Prostate gland (tissue), 2 donors: ENCODE measurements around the gene CNN3. TPM values are rescaled to one million over a fixed set of nuclear protein-coding genes. Genes with fewer than 3 reads are reported as not detected.

Source experiments
- DNase-seq: peaks from one replicate; pipeline ENCODE4 v3.0.0-alpha.2; 2019; ENCODE audit warnings: low spot score
- H3K27ac ChIP-seq, 2 donors: fragments of 200-600 bp; sonication (generic); 2 replicates each; pipeline ENCODE4 v1.5.1; 2017 to 2019
- H3K27me3 ChIP-seq: fragments of 200-600 bp; sonication (generic); replicated peaks from 2 replicates; pipeline ENCODE4 v1.5.1; 2019; ENCODE audit not compliant: insufficient read depth
- H3K36me3 ChIP-seq, 2 donors: fragments of 200-600 bp; sonication (generic); 1 replicate in 1 of 2; 2 replicates in 1 of 2; pipeline versions ENCODE4 v1.5.1 to v1.8.1; 2017 to 2019
- H3K4me1 ChIP-seq: fragments of 200-600 bp; sonication (generic); replicated peaks from 2 replicates; pipeline ENCODE4 v1.5.1; 2019
- H3K4me3 ChIP-seq, 2 donors: fragments of 200-600 bp; sonication (generic); 2 replicates each; pipeline ENCODE4 v1.5.1; 2017 to 2019
- H3K9me3 ChIP-seq: fragments of 200-600 bp; sonication (generic); 2 replicates; pipeline ENCODE4 v1.5.1; 2017
- CTCF ChIP-seq, 4 experiments: fragments of 200-600 bp in 2 of 4; fragments of 450-650 bp in 2 of 4; sonication (generic) in 2 of 4; IDR thresholded peaks; 1 replicate in 3 of 4; 2 replicates in 1 of 4; pipeline ENCODE4 v1.5.1; 2016 to 2019; ENCODE audit warnings: antibody characterized with exemption in 4 of 4, mild to moderate bottlenecking in 2 of 4, moderate library complexity in 2 of 4
- POLR2A ChIP-seq: fragments of 450-650 bp; IDR thresholded peaks from one replicate; pipeline ENCODE4 v1.6.1; 2016; ENCODE audit warnings: antibody characterized with exemption, mild to moderate bottlenecking
- POLR2AphosphoS5 ChIP-seq: sonication (generic); formaldehyde crosslinking; IDR thresholded peaks from one replicate; pipeline ENCODE4 v1.6.1; 2017; ENCODE audit warnings: antibody characterized with exemption
- WGBS: methylation state at CpG from one replicate; pipeline ENCODE4 v1.1.5; 2018; 5-methylcytosine and 5-hydroxymethylcytosine counted together
- intact Hi-C: fragments of 100-400 bp; cut with DNase I; formaldehyde crosslinking; loops from one replicate; pipeline ENCODE4 v1.14.2; 2022
- total RNA-seq, 2 donors: library from RNA; depleted of rRNA; stranded (reverse); fragments of >200 nt; gene quantifications; one replicate each; pipeline ENCODE4 v1.1.0, GENCODE V29; 2016

Gene CNN3
- total RNA-seq, 2 donors from 2014 or later, result 136 to 180 TPM

- Histone ChIP-seq H3K4me3 (no peak overlapping the region), H3K27ac (no peak overlapping the region), H3K27me3 (no peaks in the 10 kb centered on the region), H3K4me1 (peaks cover 4% of the 10 kb centered on the region), H3K36me3 (no peaks in the 10 kb centered on the region), H3K9me3 (no peaks in the 10 kb centered on the region)
- TF ChIP-seq POLR2AphosphoS5 (no peak), POLR2A (no peak), CTCF (IDR thresholded peaks at IDR 0.05) (no peak)
- intact Hi-C loops, result no loop called here
- WGBS, result 78% methylated on average over 2 of the region's 2 CpGs
- no peak for DNase-seq
Measured at GRCh38 chr1:94934551-94934950, 7.6 kb upstream of the CNN3 start.

GRCh38 chr1:94931254-94931841 is 4.4 kb upstream of the CNN3 start:
- Histone ChIP-seq H3K27ac (no peak overlapping the region), H3K36me3 (no peaks in the 10 kb centered on the region), H3K9me3 (no peaks in the 10 kb centered on the region), H3K4me3 (no peak overlapping the region), H3K4me1 (peaks cover 5% of the 10 kb centered on the region), H3K27me3 (no peaks in the 10 kb centered on the region)
- intact Hi-C loops, result no loop called here
- no peak for DNase-seq
- no peak for TF ChIP-seq POLR2A
- no peak for TF ChIP-seq CTCF (IDR thresholded peaks at IDR 0.05)
- TF ChIP-seq POLR2AphosphoS5, result no peak
- 95% methylated on average over 7 of the region's 7 CpGs for WGBS

GRCh38 chr1:94929351-94930217 is 2.7 kb upstream of the CNN3 start:
- TF ChIP-seq POLR2A (no peak), CTCF (IDR thresholded peaks at IDR 0.05) (no peak), POLR2AphosphoS5 (no peak)
- H3K4me3 ChIP-seq, result peak overlapping the region in 1 of 2 donors; percentile 14
- no peaks in the 10 kb centered on the region for H3K9me3 ChIP-seq
- H3K27ac ChIP-seq, result peak overlapping the region; percentile 97 to 98
- no peaks in the 10 kb centered on the region for H3K36me3 ChIP-seq
- 70% methylated on average over 11 of the region's 11 CpGs for WGBS
- H3K4me1 ChIP-seq, result peaks cover 5% of the 10 kb centered on the region
- intact Hi-C loops, result loop anchor here (5.0 kb wide), 2 partner anchors 43 to 93 kb away; no protein-coding TSS in a partner anchor
- no peaks in the 10 kb centered on the region for H3K27me3 ChIP-seq
- no peak for DNase-seq

GRCh38 chr1:94928293-94928939 is 1.5 kb upstream of the CNN3 start:
- Histone ChIP-seq H3K9me3 (no peaks in the 10 kb centered on the region), H3K36me3 (no peaks in the 10 kb centered on the region), H3K27ac (peak overlapping the region; percentile 97 to 98), H3K4me1 (peaks cover 8% of the 10 kb centered on the region), H3K4me3 (no peak overlapping the region), H3K27me3 (no peaks in the 10 kb centered on the region)
- DNase-seq, result no peak
- TF ChIP-seq POLR2AphosphoS5, result no peak
- no peak for TF ChIP-seq CTCF (IDR thresholded peaks at IDR 0.05)
- TF ChIP-seq POLR2A, result no peak
- intact Hi-C loops, result loop anchor here (5.0 kb wide), 2 partner anchors 44 to 94 kb away; no protein-coding TSS in a partner anchor
- 75% methylated on average over 7 of the region's 7 CpGs for WGBS
